Central memory CD4-positive, alpha-beta T cell (primary cell): ENCODE measurements around the gene GPI.

Experiments
- DNase-seq: peaks from one replicate; pipeline ENCODE4 v3.0.0; 2022

Gene GPI

GRCh38 chr19:34405892-34406660, 41.1 kb downstream of the GPI start:
- DNase-seq = no peak

- no peak for DNase-seq
Measured at GRCh38 chr19:34408411-34408810, 43.4 kb downstream of the GPI start.

DNA sequence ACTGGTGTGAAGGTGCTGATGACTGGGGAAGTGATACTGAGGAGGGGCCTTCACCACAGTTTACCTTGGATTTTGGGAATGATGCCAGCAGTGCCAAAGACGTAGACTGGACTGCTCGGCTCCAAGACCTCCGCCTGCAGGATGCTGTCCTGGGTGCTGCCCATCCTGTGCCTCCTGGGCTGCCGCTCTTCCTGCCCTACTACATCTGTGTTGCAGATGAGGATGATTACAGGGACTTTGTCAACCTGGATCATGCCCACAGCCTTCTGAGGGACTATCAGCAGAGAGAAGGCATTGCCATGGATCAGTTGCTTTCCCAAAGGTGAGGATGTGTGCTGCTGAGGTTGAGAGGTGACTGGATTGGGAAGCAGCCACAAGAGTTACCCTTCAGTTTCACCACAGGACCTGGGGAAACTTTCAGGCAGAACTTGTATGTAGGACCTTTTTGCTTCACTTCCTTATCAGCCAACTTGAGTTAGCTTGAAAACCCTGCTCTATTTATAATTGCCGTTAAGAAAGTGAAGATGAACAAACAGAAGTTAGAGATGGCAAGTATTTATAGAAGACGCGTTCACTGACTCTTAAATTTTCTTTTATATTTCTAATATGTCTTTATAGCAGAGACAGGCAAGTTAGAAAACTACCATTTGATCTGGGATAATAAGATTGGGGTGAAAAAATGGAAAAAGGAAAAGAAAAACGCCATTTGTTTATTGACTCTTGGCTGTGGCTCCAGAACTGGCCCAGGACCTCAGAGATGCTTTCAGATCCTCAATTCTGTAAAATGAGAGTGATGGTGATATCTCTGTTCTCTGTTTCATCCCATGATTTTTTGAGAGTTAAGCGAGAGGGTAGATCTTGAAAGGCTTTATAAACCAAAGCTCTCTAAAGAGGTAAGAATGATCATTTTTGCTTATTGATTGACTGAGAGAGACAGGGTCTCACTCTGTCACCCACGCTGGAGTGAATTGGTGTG, 44.5 kb downstream of the GPI start:
- DNase-seq = no peak

DNA sequence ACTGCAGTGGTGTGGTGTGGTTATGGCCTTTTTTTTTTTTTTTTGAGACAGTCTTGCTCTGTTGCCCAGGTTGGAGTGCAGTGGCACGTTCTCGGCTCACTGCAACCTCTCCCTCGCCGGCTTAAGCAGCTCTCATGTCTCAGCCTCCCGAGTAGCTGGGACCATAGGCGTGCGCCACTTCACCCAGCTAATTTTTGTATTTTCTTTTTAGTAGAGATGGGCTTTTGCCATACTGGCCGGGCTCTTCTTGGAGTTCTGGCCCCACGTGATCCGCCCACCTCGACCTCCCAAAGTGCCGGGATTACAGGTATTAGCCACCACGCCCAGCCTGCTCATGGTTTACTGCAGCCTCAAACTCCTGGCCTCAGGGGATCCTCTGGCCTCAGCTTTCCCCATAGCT, 46.2 kb downstream of the GPI start:
- no peak for DNase-seq

GRCh38 chr19:34416021-34416545, 51.1 kb downstream of the GPI start:
- no peak for DNase-seq

GRCh38 chr19:34418300-34418699, 53.3 kb downstream of the GPI start:
- DNase-seq = no peak

GRCh38 chr19:34426096-34426661, 61.2 kb downstream of the GPI start:
- DNase-seq = no peak

DNA sequence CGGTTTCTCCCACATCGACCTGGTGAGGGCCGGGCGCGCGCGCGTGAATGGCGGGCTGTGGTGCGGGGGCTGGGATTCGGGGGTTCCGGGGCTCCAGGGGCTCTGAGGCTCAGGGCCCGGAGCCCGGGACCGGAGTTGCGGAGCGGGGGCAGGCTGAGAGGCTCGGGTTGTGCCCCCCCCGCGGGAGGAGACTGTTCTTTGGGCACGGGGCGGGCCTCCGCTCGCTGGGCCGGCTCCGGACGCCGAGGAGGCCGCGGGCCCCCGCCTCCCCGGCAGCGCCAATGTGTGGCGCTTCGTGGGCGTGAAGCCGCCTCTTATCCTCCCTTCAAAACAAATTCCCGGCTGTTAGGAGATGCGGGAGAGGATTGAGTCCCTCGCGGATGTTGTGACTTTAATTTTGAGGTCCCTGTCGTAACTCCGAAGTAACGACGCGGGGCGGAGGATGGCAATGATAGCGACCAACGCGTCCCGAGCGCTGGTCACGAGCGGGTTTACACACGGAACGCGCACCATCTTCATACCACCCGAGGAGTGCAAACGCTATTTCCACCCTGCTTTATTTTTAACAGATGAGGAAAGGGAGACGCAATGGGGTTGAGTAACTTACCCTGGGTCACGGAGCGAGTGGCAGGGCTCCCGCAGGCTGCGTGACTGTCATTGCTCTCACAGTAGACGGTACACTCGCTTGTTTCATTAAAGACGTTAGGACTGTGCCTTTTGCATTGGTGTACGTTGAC, 63.7 kb downstream of the GPI start:
- DNase-seq = no peak

GRCh38 chr19:34429553-34429952, 64.6 kb downstream of the GPI start:
- no peak for DNase-seq

DNA sequence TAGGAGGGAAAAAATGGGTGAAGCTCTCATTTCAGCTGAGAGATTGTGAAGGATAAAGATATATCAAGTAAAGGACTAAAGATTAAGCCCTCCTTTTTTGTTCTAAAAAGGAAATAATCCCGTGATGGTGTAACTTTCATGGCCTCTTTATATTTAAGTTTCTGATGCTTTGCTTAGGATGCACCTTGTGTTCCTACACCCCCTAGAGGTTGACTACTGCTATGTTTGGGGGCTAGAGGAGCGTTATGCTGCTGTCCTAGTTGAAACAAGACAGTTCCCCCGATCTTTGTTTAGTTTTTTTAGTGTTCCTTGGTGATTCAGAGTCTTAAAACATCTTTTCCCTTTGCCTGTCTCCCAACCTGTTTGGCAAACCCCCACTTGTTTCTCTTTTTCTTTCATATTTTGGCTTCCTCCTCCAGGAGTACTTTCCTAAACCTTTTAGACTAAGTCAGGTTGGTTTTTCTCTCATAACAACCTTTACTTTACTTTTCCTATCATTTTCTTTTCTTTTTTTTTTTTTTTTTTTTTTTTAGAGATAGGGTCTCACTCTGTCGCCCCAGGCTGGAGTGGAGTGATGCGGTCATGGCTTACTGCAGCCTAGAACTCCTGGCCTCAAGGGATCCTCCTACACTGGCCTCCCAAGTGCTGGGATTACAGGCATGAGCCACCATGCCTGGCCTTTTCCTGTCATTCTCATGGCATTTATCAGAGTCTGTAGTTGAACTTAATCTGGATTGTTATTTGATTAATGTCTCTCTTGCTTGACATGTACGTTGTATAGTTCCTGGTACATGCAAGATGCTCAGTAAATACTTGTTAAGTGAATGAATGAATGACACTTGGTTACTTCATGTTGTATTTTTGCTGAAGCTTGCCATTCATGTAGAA, 66.0 kb downstream of the GPI start:
- peak; percentile 65 for DNase-seq

DNA sequence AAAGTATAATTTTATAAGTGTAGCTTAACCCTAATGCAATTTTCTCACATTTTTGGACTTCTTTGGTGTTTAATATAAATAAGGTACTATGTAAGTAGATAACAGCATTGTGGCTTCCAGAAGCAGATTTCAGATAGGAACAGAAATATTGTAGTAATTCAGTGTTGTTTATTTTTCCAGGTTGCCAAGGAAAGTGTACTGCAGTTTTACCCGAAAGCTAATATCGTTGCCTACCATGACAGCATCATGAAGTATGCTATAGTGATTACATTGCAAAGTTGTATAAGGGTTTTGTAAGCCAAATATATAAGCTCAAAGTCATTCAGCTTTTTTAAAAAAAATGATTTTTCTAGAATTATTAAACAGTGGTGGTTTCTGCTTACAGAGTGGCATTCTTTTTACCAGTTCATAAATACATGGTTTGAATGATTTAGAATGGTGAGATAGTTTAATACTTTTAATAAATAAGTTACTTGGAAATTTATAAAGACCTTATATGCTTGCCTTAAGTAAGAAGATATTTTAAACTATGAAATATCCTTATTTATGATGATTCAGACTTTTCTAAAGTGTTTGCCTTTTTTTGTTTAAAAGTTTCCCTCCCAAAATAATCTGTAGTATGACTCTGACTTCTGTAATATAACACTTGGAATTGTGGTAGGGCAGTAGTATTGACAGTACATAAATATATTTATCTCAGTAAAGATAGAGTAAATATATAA, 66.8 kb downstream of the GPI start:
- DNase-seq = no peak

DNA sequence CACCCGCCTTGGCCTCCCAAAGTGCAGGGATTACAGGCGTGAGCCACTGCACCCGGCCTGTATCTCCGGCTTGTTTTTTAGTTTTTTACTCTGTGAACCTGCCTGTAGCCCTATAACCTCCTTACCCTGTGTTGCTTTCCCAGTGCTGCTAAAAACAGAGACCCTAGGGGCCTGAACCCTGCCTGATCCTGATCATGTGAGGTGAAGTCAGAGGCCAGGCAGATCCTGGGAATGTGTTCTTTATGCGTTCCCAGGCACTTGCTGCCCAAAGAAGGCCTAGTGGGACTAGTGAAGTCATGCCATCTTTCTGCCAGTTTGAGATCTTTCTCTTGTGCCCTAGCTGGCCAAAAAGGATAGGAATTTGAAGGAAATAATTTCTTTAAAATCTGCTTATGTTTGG, 67.8 kb downstream of the GPI start:
- DNase-seq = no peak

DNA sequence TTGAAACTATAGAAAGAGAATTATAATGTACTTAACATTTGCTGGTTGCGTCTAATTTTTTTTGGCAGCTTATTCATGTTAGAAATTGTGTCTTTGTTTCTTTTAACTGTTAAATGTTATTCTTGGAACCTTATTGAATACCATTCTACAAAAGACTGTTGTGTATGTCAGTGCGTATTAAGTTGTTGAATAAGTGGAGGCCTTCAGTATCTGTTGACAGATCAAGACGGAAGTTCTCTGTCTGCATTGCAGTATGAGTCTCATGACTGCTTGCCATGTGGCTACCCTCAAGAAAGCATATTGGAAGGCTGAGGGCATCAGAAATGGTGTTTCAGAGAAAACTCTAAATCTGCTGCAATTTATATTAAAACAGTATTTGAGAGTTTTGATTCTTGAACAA, 71.7 kb downstream of the GPI start:
- DNase-seq = no peak

- no peak for DNase-seq
Measured at GRCh38 chr19:34448191-34448590, 83.2 kb downstream of the GPI start.
